GM19023 (cell line): Measurements from ENCODE around the gene JOSD2.

Source experiments
- ATAC-seq: cut with Tn5 transposase; IDR thresholded peaks from one replicate; pipeline ENCODE4 v1.9.1; 2021; ENCODE audit warnings: mild to moderate bottlenecking, moderate library complexity; ENCODE audit not compliant: unreplicated experiment

JOSD2 gene

DNA sequence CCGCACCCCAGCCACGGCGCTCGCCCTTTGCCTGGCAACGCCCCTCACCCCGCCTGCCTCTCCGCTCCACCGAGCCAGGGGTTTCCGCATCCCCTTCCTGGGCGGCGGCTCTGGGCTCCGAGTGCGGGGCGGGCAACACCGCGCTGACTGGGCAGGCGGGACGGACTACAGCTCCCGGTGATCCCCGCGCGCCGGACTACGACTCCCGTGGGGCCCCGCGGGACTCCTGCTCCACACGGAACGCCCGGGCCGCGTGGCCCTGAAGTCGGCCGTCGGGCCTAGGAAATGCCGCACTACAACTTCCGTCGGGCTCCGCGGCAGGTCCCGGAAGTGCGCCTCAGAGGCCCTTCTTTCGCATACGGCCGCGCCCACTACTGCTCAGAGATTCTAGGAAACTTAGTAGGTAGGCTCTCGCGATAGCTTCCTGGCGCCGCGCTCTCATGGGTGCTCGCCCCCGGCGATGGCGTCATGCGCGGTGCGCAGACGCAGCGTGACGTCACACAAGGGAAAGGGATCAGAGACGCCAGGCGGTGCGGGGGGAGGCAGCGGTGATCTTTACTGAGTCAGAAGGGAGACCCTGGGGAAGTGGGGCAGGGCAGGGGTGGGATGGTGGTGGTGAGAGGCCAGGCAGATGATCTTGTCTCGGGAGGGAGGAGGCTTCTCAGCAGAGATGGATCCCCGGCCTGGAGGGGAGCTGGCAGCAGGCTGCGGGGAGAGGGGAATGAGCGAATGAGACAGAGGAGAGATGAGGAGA lies at the start of gene JOSD2:
TSS of gene JOSD2 (minus strand) at position 123 of the 754 bp plus-strand sequence. CDS start 760 bp downstream, outside the sequence.
- peak; percentile 85 for ATAC-seq

- ATAC-seq: no peak
Measured at GRCh38 chr19:50559636-50560035, 48.6 kb upstream of the JOSD2 start.

GRCh38 chr19:50558449-50558848 lies 47.5 kb upstream of the JOSD2 start:
- ATAC-seq: no peak

GRCh38 chr19:50558039-50558438 lies 47.0 kb upstream of the JOSD2 start:
- ATAC-seq: no peak

DNA sequence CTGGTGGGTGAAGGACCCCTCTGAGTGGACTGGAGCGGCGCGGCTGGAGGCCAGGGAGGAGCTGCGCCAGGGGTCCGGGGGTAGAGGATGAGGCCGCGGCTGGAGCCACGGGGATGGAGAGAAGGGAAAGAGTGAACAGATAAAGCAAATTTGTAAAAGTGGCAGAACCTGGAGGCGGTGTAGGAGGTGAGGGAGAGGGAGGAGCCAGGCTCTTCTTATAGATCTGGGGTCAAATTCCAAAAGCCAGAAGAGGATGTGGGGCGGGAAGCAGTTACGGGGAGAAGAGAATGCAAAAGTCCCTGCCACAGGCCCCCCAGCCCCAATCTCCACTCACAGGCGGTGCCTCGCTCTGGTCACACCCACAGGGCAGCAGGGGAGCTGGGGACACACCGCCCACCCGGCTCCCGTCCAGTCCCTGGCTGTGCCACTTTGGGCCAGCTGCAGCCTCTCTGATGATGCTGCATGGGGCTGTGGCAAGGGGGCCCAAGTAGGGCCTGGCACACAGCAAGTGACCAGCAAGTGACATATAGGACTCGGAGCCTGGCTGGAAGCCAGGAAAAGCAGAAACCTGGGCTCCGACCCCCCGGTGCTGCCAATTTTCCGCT lies 46.1 kb upstream of the JOSD2 start:
- ATAC-seq: no peak

- no peak for ATAC-seq
Measured at GRCh38 chr19:50556282-50557008, 45.5 kb upstream of the JOSD2 start.

- ATAC-seq: no peak
Measured at GRCh38 chr19:50555450-50556281, 44.7 kb upstream of the JOSD2 start.

DNA sequence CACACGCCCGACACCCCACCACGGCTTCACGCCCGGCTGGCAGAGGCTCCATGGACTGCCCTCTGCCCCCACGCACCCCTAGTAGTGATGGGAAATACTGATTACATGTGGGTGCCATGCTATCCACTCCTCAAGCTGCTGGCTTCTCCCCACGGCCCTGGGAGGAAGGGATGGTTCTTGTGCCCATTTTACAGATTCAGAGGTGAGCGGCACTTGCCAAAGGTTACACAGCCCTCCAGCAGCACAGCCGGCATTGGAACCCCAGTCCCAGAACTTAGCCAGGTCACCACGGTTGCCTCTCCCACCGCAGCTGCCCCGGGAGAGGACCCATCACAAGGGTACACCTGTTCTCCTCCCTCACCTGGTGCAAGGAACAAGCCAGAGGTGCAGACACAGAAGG lies 44.0 kb upstream of the JOSD2 start:
- ATAC-seq: no peak

DNA sequence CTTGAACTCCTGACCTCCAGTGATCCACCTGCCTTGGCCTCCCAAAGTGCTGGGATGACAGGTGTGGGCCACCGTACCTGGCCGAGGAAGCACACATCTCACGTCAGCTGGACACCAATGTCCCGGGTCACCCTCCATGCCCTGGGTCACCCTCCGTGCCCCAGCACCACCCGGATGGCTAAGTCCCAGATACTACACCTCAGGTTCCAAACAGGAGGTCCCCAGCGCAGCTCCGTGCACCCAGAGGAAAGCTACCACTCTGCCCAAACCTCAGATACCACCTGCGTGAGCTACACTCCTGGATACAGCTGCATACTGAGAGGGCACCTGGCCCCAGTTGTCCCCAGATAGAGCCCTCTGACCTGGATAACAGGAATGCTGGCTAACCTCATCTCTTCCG lies 43.2 kb upstream of the JOSD2 start:
- no peak for ATAC-seq

GRCh38 chr19:50553134-50553703 lies 42.2 kb upstream of the JOSD2 start:
- no peak for ATAC-seq

- no peak for ATAC-seq
Measured at GRCh38 chr19:50552540-50552939, 41.5 kb upstream of the JOSD2 start.

- no peak for ATAC-seq
Measured at GRCh38 chr19:50551715-50552187, 40.8 kb upstream of the JOSD2 start.

- ATAC-seq: no peak
Measured at GRCh38 chr19:50551034-50551714, 40.2 kb upstream of the JOSD2 start.

GRCh38 chr19:50550594-50550966 lies 39.6 kb upstream of the JOSD2 start:
- no peak for ATAC-seq

- no peak for ATAC-seq
Measured at GRCh38 chr19:50549927-50550593, 39.1 kb upstream of the JOSD2 start.

GRCh38 chr19:50549059-50549926 lies 38.3 kb upstream of the JOSD2 start:
- ATAC-seq: no peak

DNA sequence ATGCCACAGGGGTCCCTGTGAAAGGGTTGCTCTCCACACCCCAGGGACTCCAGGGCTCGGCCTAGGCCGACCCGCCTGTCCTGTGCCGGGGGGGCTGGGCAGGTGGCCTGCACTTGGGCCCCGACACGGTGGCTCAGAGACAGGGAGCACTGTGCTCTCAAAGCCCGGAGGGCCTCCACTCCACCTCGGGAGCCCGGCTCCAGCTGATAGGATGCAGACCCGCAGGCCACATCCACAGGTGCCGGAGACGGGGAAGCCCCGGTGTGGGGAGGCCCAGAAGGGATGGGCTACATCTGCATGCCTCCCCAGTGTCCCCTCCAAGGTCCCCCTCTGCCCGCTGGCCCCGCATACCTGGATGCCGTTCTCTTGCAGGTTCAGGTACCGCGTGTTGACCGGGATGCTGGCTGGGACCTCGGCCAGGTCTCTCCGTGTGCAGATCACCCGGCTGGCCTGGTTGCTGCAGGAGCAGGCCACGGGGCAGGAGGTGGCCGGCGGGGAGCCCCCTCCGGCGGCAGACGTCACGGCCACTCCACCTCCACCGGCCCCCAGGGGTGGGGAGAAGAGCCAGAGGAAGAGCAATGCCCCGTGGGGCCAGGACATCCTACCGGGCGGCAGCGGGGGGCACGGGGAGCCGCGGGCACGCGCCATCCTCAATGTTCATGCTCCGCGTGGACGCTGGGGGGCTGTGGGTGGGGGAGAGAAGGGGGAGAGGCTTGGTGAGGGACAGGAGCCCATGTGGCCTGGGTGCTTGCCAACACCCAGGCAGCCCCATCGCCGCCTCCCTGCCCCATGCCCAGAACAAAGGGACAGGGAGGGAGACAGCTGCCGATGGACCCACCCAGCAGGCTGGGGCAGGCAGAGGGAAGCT lies 37.4 kb upstream of the JOSD2 start:
- ATAC-seq: no peak
